GM19023 (cell line): ENCODE results near the gene LSM8.
"Not testable (repeated sequence)": the region's sequence is repeated elsewhere in the genome, so short reads cannot be mapped to it uniquely, and the experiment has no call there.

ENCODE experiments used
- ATAC-seq: cut with Tn5 transposase; IDR thresholded peaks from one replicate; pipeline ENCODE4 v1.9.1; 2021; ENCODE audit warnings: mild to moderate bottlenecking, moderate library complexity; ENCODE audit not compliant: unreplicated experiment

LSM8 gene

GRCh38 chr7:118183786-118184564 is at the start of gene LSM8:
LSM8 (plus strand) TSS chr7:118184164; CDS start chr7:118184224, 60 bp downstream.
- peak; percentile 99 for ATAC-seq

DNA sequence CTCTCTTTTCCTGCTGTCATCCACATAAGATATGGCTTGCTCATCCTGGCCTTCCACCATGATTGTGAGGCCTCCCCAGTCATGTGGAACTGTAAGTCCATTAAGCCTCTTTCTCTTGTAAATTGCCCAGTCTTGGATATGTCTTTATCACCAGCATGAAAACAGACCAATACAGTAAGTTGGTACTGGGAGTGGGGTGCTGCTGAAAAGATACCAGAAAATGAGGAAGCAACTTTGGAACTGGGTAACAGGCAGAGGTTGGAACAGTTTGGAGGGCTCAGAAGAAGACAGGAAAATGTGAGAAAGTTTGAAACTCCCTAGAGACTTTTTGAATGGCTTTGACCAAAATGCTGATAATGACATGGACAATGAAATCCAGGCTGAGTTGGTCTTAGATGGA is 49.5 kb upstream of the LSM8 start:
- ATAC-seq, result not testable (repeated sequence)

DNA sequence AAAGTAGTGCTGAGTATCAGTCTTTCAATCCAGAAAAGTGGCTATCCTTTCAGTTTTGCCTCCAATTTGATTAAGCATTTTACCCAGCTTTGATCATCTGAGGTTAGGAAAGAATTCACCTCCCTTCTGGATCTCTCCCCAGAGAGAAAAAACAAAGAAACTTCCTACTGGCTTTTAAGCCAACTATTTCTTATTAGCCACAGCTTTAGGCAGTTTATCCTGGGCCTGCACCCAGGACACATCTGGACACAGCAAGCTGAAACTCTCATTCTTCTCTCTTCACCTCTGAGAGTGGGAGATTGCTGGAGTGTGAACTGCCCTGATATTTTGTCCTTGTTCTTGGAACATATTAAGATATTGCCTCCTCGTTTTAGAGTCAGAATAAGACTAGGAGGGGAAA is 43.5 kb upstream of the LSM8 start:
- ATAC-seq, result no peak

GRCh38 chr7:118142012-118142411 is 42.0 kb upstream of the LSM8 start:
- no peak for ATAC-seq

DNA sequence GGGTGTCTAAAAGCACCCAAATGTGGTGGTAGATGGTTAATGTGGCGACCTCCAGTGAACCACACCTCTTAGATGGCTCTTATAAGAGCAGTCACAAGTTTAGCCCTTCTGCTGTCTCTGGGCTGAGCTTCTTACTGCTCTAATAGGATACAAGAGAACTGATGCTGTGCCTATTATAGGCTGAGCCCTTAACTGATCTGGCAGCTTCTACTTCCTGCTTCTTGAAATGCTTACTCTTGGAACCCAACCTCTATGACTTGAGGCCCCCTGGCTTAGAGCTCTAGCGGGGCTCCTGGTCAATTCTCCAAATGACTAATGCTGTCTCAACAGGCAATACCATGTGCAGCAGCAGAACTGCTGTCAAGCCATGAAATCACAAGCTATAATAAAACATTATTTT is 35.0 kb upstream of the LSM8 start:
- ATAC-seq, result peak; percentile 50

DNA sequence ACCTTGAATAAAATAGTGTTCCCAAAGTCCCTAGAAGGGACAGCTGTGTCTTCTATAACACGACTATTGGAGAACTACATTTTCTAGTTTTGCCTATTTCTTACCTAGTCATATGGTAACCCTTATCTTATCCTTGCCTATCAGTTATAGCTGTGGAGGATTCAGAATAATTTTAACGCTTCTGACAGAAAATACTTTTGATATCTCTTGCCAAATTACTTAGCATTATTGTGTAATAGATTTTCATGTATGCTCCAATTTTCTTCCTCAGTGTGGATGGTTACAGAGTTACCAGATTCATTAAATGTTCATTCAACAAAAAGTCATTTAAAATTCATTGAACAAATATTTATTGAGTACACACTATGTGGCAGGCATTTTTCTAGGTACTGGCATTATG is 34.6 kb upstream of the LSM8 start:
- ATAC-seq, result no peak

DNA sequence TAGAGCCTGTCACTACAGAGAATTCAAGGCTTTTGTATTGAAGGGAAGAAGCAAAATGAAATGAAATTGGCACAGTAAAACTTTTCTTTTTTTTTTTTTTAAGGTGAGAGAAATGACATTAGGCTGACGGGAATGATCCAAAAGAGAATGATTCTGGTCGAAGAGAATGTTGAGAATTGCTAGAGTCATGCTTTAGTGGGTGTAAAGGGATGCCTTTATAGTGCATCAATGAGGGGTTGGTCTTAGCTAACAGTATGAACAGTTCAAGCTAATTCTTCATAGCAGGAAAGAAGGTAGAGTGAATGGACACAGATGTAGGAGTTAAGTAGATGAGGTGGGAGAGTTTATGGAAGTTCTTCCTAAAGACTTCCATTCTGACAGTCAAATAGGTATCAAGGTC is 32.3 kb upstream of the LSM8 start:
- ATAC-seq, result no peak

DNA sequence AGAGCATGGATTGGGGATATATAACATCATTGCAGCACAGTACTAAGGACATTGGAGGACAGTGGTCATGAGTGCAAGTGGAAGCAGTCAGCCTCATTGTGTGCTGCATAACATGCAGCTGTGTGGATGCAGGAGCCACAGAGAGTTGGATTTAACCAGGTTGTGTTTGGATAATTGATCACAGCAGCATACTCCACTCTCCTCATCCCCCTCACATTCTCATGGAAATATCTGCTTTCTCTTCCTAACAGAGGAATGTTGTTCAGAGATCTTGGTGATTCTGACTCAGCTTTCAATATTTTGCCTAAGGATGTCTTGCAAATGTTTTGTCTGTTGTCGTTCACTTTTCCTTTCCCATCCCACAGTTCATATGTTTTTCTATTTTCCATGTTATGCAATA is 31.8 kb upstream of the LSM8 start:
- no peak for ATAC-seq

- no peak for ATAC-seq
Measured at GRCh38 chr7:118152654-118153053, 31.3 kb upstream of the LSM8 start.

- no peak for ATAC-seq
Measured at GRCh38 chr7:118153551-118154177, 30.3 kb upstream of the LSM8 start.

GRCh38 chr7:118158766-118159165 is 25.2 kb upstream of the LSM8 start:
- ATAC-seq, result no peak

DNA sequence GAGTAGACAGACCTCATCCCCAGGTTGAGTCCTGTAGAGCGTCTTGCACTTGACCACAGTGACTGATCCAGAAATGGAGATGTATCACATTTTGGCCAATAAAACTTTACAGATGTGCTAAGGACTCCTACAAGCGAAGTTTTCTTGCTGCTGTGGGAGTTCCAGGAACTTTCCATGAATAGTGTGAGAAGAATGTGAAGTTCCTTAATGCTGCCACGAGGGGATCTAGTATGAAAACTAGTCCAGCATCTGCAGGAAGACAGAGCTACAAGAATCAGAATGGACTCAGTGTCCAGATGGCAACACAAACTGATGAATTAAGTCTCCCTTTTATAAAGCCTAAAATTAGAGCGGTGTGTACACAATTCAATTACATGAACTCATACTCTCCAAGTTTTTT is 14.8 kb upstream of the LSM8 start:
- ATAC-seq, result no peak

DNA sequence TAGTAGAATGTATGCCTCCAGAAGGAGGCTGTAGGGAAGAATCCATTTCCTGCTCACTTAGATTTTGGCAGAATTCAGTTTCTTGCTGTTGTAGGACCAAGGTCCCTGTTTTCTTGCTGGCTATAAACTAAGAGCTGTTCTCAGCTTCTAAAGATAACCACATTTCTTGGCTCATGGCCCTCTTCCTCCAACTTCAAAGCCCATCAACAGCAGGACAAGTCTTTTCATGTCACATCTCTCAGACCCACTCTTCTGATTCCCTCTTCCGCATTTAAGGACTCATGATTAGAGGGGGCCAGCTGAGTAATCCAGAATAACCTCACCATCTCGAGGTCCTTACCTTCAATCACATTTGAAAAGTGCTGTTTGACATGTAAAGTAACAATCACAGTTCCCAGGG is 8.2 kb upstream of the LSM8 start:
- no peak for ATAC-seq

DNA sequence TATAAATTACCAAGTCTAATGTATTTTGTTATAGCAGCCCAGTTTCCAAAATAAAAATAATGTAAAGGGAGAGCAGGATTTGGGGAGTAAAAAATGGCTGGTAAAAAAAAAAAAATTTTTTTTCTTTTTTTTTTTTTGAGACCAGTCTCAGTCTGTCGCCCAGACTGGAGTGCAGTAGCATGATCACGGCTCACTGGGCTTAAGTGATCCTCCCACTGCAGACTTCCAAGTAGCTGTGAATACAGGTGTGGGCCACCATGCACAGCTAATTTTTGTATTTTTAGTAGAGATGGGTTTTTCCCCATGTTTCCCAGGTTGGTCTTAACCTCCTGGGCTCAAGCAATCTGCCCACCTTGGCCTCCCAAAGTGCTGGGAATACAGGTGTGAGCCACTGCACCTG is 4.8 kb upstream of the LSM8 start:
- no peak for ATAC-seq

DNA sequence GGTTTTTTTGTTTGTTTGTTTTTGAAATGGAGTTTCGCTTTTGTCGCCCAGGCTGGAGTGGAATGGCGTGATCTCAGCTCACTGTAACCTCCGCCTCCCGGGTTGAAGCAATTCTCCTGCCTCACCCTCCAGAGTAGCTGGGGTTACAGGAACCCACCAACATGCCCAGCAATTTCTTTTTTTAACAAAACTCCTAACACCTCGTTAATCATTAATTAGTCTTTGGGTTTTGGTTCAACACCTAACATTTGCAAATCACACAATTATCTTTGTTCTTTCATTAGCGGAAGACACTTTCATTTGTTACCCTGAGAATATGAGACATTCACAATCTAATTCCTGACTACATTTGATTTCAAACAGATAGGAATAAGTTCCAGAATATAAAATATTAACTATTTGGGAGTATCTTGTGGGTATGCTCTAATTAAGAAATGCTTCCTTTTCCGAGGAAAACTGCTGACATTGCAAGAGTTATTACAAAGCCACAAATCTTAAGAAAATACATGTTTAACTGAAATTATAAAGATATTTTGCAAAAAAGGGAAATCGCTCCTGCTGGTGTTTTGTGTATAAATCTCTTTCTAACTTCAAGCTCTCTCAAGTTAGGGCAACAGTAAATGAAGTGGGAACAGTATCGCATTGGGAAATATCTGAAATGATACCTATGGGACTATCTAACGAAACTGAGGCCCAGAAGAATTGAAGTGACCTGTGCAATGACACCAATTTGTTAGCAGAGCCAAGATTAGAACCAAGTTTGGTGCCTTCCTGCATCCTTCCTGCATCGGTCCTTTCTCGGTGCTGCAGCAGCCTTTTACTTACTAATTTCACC is 1.2 kb upstream of the LSM8 start:
- no peak for ATAC-seq

DNA sequence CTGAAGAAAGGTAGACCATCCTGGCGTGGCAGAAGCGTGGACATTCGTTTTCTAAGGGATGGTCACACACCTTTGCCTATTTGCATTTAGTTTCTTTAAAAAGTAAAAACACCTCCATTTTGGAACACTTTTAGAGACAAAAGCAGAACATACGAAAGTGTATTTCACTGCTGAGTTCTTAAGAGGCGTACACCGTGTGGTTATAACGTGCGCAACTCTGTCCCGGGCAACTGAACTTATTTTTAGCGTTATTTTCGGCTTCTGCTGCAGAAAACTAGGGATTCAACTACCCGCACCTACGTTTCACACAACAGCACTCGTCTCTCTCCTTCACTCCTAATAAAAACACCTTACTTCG is 557 bp upstream of the LSM8 start:
- ATAC-seq, result peak; percentile 2

- no peak for ATAC-seq
Measured at GRCh38 chr7:118184565-118184940, 589 bp downstream of the LSM8 start.

DNA sequence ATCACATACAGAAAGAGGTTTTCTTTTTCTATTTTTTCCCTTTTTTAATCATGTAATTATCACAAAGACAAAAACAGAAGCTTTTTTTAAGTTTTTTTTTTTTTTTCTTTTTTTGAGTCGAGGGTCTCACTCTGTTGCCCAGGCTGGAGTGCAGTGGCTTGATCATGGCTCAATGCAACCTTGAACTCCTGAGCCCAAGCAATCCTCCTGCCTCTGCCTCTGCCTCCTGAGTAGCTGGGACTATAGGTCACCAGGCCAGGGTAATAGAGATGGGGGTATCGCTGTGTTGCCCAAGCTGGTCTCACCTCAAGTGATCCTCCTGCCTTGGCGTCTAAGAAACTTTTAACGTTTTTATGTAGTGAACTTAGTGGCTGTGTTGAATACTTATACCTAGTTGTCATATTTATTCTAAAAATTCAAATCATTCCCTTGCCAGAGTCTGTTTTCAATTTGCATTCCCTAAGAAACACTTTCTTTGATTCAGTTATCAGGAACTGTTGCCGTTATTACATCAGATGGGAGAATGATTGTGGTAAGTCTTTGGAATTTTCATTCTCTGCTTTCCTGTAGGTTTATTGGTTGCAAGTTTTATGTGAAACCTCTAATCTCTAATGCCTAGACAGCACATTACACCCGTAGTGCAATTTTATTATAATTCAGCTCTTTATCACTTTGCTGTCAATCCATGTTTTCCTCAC is 1.3 kb downstream of the LSM8 start:
- no peak for ATAC-seq

DNA sequence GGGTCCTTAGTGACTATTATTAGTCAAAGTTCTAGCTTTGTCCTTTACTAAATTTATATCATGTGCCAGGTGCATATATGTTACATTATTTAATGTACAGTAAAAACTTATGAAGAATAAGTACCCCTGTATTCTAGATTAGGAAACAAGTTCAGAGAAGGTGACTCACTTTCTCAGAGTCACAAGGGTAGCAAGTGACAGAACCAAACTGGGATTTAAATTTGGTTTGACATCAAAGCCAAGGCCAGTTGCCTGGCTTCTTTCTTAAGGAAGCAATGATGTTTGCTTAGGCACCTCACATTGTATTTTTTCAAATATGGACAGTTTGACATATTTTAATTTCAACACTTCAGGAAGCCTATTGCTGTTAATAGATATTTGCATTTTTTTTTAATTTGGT is 2.5 kb downstream of the LSM8 start:
- ATAC-seq, result no peak

DNA sequence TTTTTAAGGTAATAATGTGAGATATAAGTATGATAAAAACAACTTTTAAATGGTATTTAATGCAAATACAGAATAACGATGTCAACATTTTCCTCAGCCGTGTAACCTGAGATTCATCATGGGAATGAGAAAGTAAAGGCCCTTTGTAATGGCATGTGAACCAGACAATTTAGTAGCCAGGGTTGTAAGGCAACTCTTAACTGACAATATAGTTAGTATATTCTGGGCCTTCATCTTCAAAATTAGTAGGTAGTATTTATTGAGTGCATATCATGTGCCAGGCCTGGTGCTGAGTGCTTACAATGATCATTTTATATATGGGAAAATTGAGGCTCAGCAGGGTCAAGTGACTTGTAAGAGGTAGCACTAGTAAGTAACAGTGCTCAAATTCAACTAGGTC is 10.6 kb downstream of the LSM8 start:
- ATAC-seq, result no peak

DNA sequence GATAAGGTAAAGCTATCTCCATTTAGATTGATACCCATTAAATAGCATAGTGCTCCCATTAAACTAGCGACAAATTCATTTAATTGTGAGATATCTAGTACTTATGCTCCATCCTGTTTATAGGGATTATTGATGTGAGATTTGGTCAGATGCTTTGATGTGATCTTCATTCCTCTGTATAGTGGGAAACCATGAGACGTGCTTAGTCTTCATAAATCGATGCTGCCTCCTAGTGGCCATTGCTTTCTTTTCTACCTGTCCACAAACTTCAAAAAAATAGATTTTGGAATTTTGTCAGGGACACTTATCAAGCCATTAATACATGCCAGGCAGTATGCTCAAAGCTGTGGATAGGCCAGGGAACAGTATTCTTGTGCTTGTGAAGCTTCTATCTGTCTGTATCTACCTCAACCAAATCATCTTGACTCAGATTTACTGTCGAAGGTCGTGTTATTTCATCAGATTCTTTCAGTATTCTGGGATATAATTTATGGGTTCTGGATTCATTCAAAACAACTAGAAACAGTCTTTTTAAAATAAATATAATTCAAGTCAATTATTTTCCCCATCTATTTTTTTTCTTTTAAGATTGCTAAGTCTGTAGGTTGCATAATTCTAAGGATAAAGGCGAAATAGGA is 12.0 kb downstream of the LSM8 start:
- ATAC-seq, result peak; percentile 74
